ENCODE measurements around the gene RRM1. TPM values are rescaled to one million over a fixed set of nuclear protein-coding genes. Genes with fewer than 3 reads are reported as not detected.

The RRM1 gene
- total RNA-seq, 1 donor, result 65.1 TPM

- no peaks in the 10 kb centered on the region for H3K4me1 ChIP-seq (ENCODE audit: insufficient read depth, low read length)
- H3K9me3 ChIP-seq (ENCODE audit: low read depth, low read length), result no peaks in the 10 kb centered on the region
- H4K20me1 ChIP-seq (ENCODE audit: insufficient read depth, low read length), result no peaks in the 10 kb centered on the region
- no peaks in the 10 kb centered on the region for H3K79me2 ChIP-seq (ENCODE audit: insufficient read depth, low read length)
- no peak overlapping the region for H3K27ac ChIP-seq (ENCODE audit: low read depth, low read length)
- no peak overlapping the region for H3K4me3 ChIP-seq (ENCODE audit: insufficient read depth, low read length)
- H3K4me2 ChIP-seq (ENCODE audit: insufficient read depth, low read length), result no peak overlapping the region
- H3K36me3 ChIP-seq (ENCODE audit: insufficient read depth, low read length), result no peaks in the 10 kb centered on the region
- H3K27me3 ChIP-seq (ENCODE audit: insufficient read depth, low read length), result no peaks in the 10 kb centered on the region
- no peak for TF ChIP-seq CTCF (IDR thresholded peaks at IDR 0.05; ENCODE audit: extremely low read depth, low read depth, low read length)
- H2AFZ ChIP-seq (ENCODE audit: low read length), result no peak overlapping the region
- DNase-seq (ENCODE audit: insufficient read length, low spot score, missing footprints), result no peak
Observed at GRCh38 chr11:4071325-4071724, 23.3 kb upstream of the RRM1 start.

- no peak overlapping the region for H2AFZ ChIP-seq (ENCODE audit: low read length)
Observed at GRCh38 chr11:4071914-4072313, 22.7 kb upstream of the RRM1 start.

DNA sequence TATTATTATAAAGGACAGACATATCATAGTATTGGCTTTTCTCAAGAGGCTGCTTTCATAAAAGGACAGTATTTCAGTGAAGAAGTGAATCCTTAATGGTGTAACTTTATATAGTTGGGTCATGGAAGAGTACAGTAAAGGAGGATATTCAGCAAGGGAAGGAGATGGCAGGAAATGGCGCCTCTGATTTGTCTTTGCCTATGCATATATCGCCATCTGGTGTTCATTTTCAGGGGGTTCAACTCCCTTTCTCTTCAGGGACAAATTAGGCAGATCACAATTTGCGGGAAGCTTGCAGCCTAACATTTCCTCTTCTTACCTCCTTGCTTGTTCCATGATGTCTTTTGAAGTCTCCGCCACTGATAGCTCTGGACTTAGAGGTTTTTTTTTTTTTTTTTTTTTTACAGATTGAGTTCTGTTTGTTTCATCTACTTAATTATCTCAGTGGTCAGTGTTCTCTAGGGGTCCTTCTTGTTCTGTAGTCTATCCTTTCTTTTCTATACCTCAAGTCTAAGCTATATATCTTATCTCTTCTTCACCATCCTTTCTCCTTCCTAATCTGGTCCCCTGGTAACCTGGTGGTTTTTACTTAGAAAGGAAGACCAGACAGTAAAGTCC, 21.8 kb upstream of the RRM1 start:
- H3K27me3 ChIP-seq (ENCODE audit: insufficient read depth, low read length), result no peaks in the 10 kb centered on the region
- no peaks in the 10 kb centered on the region for H3K36me3 ChIP-seq (ENCODE audit: insufficient read depth, low read length)
- peak overlapping the region; percentile 1 for H2AFZ ChIP-seq (ENCODE audit: low read length)
- DNase-seq (ENCODE audit: insufficient read length, low spot score, missing footprints), result no peak
- no peaks in the 10 kb centered on the region for H3K4me1 ChIP-seq (ENCODE audit: insufficient read depth, low read length)
- H3K4me2 ChIP-seq (ENCODE audit: insufficient read depth, low read length), result no peak overlapping the region
- peak; percentile 92 for TF ChIP-seq CTCF (IDR thresholded peaks at IDR 0.05; ENCODE audit: extremely low read depth, low read depth, low read length)
- no peak overlapping the region for H3K4me3 ChIP-seq (ENCODE audit: insufficient read depth, low read length)
- H3K27ac ChIP-seq (ENCODE audit: low read depth, low read length), result no peak overlapping the region
- no peaks in the 10 kb centered on the region for H4K20me1 ChIP-seq (ENCODE audit: insufficient read depth, low read length)
- no peaks in the 10 kb centered on the region for H3K79me2 ChIP-seq (ENCODE audit: insufficient read depth, low read length)
- no peaks in the 10 kb centered on the region for H3K9me3 ChIP-seq (ENCODE audit: low read depth, low read length)

More at GRCh38 chr11:4071914-4072313, 22.7 kb upstream of the RRM1 start:
- no peak for DNase-seq (ENCODE audit: insufficient read length, low spot score, missing footprints)
- H3K36me3 ChIP-seq (ENCODE audit: insufficient read depth, low read length), result no peaks in the 10 kb centered on the region
- no peak overlapping the region for H3K4me3 ChIP-seq (ENCODE audit: insufficient read depth, low read length)
- no peak for TF ChIP-seq CTCF (IDR thresholded peaks at IDR 0.05; ENCODE audit: extremely low read depth, low read depth, low read length)
- H3K79me2 ChIP-seq (ENCODE audit: insufficient read depth, low read length), result no peaks in the 10 kb centered on the region
- no peaks in the 10 kb centered on the region for H3K27me3 ChIP-seq (ENCODE audit: insufficient read depth, low read length)
- H3K27ac ChIP-seq (ENCODE audit: low read depth, low read length), result no peak overlapping the region
- no peak overlapping the region for H3K4me2 ChIP-seq (ENCODE audit: insufficient read depth, low read length)
- H4K20me1 ChIP-seq (ENCODE audit: insufficient read depth, low read length), result no peaks in the 10 kb centered on the region
- no peaks in the 10 kb centered on the region for H3K9me3 ChIP-seq (ENCODE audit: low read depth, low read length)
- no peaks in the 10 kb centered on the region for H3K4me1 ChIP-seq (ENCODE audit: insufficient read depth, low read length)

DNA sequence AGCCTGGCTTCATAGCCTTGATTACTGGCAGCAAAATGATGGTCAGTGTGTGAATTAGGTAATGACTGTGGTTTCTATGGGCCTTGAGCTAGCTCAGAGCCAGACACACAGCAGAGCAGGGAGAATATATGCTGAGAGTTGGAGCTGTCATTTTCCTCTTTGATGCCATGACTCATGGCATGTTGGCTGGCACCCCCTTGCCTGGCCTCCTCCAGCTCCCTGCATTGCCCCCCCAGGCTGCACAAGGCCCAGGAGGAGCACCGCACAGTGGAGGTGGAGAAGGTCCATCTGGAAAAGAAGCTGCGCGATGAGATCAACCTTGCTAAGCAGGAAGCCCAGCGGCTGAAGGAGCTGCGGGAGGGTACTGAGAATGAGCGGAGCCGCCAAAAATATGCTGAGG, 20.3 kb upstream of the RRM1 start:
- no peak for DNase-seq (ENCODE audit: insufficient read length, low spot score, missing footprints)
- no peaks in the 10 kb centered on the region for H3K79me2 ChIP-seq (ENCODE audit: insufficient read depth, low read length)
- TF ChIP-seq CTCF (IDR thresholded peaks at IDR 0.05; ENCODE audit: extremely low read depth, low read depth, low read length), result no peak
- no peak overlapping the region for H3K4me2 ChIP-seq (ENCODE audit: insufficient read depth, low read length)
- no peaks in the 10 kb centered on the region for H3K27me3 ChIP-seq (ENCODE audit: insufficient read depth, low read length)
- H3K9me3 ChIP-seq (ENCODE audit: low read depth, low read length), result no peaks in the 10 kb centered on the region
- H4K20me1 ChIP-seq (ENCODE audit: insufficient read depth, low read length), result no peaks in the 10 kb centered on the region
- H3K27ac ChIP-seq (ENCODE audit: low read depth, low read length), result no peak overlapping the region
- H3K36me3 ChIP-seq (ENCODE audit: insufficient read depth, low read length), result no peaks in the 10 kb centered on the region
- H2AFZ ChIP-seq (ENCODE audit: low read length), result no peak overlapping the region
- no peaks in the 10 kb centered on the region for H3K4me1 ChIP-seq (ENCODE audit: insufficient read depth, low read length)
- no peak overlapping the region for H3K4me3 ChIP-seq (ENCODE audit: insufficient read depth, low read length)
